ENCODE results near the gene HMG20A.

GRCh38 chr15:77474310-77474988 lies 53.8 kb downstream of the HMG20A start:
- TF ChIP-seq CTCF (IDR thresholded peaks at IDR 0.05) (no peak), ZFX (IDR thresholded peaks at IDR 0.05; ENCODE audit: borderline replicate concordance) (no peak)

Data from 22Rv1 (cell line).